K562 (cell line): ENCODE measurements around the gene AK5.

Experiments
- BDP1 ChIP-seq: IDR thresholded peaks from 3 replicates; pipeline ENCODE4 v1.6.1; 2011; ENCODE audit not compliant: insufficient read length, insufficient read depth
- CTCF ChIP-seq, 3 experiments: IDR thresholded peaks in 2 of 3; conservative IDR thresholded peaks in 1 of 3; 2 replicates each; pipeline ENCODE4 v1.5.1; 2011 to 2012; ENCODE audit warnings: low read length in 3 of 3, mild to moderate bottlenecking in 3 of 3, control low read depth in 2 of 3, improper control_type of control experiment in 1 of 3, inconsistent platforms in 1 of 3, low read depth in 1 of 3, mixed read lengths in 1 of 3, moderate library complexity in 1 of 3; ENCODE audit not compliant: insufficient read depth in 2 of 3
- SIN3B ChIP-seq: fragments of 450-650 bp; IDR thresholded peaks from 2 replicates; pipeline ENCODE4 v1.6.1; 2017; ENCODE audit warnings: low read depth, mild to moderate bottlenecking, moderate library complexity
- SMARCA4 ChIP-seq: fragments of 450-650 bp; IDR thresholded peaks from 2 replicates; pipeline ENCODE4 v1.6.1; 2016
- TAF1 ChIP-seq: IDR thresholded peaks from 2 replicates; pipeline ENCODE4 v1.6.1; 2011; ENCODE audit warnings: mild to moderate bottlenecking, low read length, moderate library complexity; ENCODE audit not compliant: insufficient read depth, control insufficient read depth, severe bottlenecking; ENCODE audit errors: extremely low read depth
- ZFX ChIP-seq: sonication (generic); formaldehyde crosslinking; IDR thresholded peaks from 2 replicates; pipeline ENCODE4 v1.8.0; 2022; ENCODE audit warnings: mild to moderate bottlenecking, missing genetic modification reagents, moderate library complexity
- ZNF224 ChIP-seq: sonication (generic); formaldehyde crosslinking; IDR thresholded peaks from 2 replicates; pipeline ENCODE4 v1.8.0; 2022; ENCODE audit warnings: mild to moderate bottlenecking, missing genetic modification reagents
- ZNF766 ChIP-seq: fragments of 200-800 bp; sonication (Bioruptor generic); conservative IDR thresholded peaks from 2 replicates; pipeline ENCODE4 v1.6.1; 2016; ENCODE audit warnings: missing genetic modification characterization, missing compliant biosample characterization
- ZNF79 ChIP-seq: fragments of 250-450 bp; sonication (Bioruptor Pico); IDR thresholded peaks from 2 replicates; pipeline ENCODE4 v1.4.0; 2020; ENCODE audit warnings: low read depth, mild to moderate bottlenecking, moderate library complexity
- TF ChIP-seq, protein P1 (sequence below), 2 experiments: fragments of 450-650 bp; formaldehyde crosslinking in 1 of 2; IDR thresholded peaks; 2 replicates each; pipeline versions ENCODE4 v1.4.0 to v1.6.1; 2014 to 2020; ENCODE audit warnings: mild to moderate bottlenecking in 2 of 2, borderline replicate concordance in 1 of 2, low read depth in 1 of 2
- TF ChIP-seq, protein P2 (sequence below), 2 experiments: fragments of 450-650 bp in 1 of 2; sonication (generic) in 1 of 2; formaldehyde crosslinking; conservative IDR thresholded peaks; 2 replicates each; pipeline versions ENCODE4 v1.4.0 to v1.8.1; 2020 to 2022; ENCODE audit warnings: mild to moderate bottlenecking in 1 of 2, missing genetic modification reagents in 1 of 2
- TF ChIP-seq, protein P3 (sequence below): fragments of 250-450 bp; sonication (Bioruptor Pico); IDR thresholded peaks from 2 replicates; pipeline ENCODE4 v1.5.0; 2020; ENCODE audit warnings: mild to moderate bottlenecking, borderline replicate concordance

DNA sequence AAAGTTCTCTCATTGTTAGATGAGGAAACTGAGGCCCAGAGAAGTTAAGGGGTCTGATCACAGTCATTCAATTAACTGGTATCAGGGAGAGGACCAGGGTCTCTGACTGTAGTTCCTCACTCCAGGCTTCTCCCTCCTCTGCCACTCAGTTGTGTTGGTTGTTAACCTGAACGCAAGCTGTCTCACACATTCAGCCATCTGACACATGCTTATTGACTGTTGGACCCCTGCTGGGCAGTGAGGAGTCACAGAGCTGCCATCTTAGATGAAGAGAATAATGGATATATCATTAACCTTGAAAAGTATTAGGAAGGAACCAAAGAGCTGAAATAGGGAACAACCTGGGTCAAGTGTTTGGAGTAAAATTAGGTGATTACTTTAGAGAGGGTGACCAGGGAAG lies 205.8 kb downstream of the AK5 start:
- TF ChIP-seq, protein P1, sequence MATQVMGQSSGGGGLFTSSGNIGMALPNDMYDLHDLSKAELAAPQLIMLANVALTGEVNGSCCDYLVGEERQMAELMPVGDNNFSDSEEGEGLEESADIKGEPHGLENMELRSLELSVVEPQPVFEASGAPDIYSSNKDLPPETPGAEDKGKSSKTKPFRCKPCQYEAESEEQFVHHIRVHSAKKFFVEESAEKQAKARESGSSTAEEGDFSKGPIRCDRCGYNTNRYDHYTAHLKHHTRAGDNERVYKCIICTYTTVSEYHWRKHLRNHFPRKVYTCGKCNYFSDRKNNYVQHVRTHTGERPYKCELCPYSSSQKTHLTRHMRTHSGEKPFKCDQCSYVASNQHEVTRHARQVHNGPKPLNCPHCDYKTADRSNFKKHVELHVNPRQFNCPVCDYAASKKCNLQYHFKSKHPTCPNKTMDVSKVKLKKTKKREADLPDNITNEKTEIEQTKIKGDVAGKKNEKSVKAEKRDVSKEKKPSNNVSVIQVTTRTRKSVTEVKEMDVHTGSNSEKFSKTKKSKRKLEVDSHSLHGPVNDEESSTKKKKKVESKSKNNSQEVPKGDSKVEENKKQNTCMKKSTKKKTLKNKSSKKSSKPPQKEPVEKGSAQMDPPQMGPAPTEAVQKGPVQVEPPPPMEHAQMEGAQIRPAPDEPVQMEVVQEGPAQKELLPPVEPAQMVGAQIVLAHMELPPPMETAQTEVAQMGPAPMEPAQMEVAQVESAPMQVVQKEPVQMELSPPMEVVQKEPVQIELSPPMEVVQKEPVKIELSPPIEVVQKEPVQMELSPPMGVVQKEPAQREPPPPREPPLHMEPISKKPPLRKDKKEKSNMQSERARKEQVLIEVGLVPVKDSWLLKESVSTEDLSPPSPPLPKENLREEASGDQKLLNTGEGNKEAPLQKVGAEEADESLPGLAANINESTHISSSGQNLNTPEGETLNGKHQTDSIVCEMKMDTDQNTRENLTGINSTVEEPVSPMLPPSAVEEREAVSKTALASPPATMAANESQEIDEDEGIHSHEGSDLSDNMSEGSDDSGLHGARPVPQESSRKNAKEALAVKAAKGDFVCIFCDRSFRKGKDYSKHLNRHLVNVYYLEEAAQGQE (IDR thresholded peaks at IDR 0.05; ENCODE audit: borderline replicate concordance): no peak
- TF ChIP-seq, protein P1 (CRISPR knock-in tag; IDR thresholded peaks at IDR 0.05; ENCODE audit: low read depth): no peak
- TF ChIP-seq TAF1: no peak
- TF ChIP-seq ZNF224 (CRISPR knock-in tag): no peak
- TF ChIP-seq SIN3B: no peak
- no peak for TF ChIP-seq BDP1
- no peak for TF ChIP-seq CTCF (IDR thresholded peaks at IDR 0.05 in 2 of 3, conservative IDR thresholded peaks at IDR 0.05 in 1 of 3; ENCODE audit: insufficient read depth in 2 of 3, low read depth in 1 of 3, low read length in 3 of 3)
- no peak for TF ChIP-seq SMARCA4
- TF ChIP-seq, protein P2, sequence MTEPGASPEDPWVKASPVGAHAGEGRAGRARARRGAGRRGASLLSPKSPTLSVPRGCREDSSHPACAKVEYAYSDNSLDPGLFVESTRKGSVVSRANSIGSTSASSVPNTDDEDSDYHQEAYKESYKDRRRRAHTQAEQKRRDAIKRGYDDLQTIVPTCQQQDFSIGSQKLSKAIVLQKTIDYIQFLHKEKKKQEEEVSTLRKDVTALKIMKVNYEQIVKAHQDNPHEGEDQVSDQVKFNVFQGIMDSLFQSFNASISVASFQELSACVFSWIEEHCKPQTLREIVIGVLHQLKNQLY (CRISPR knock-in tag; conservative IDR thresholded peaks at IDR 0.05): no peak
- no peak for TF ChIP-seq ZFX (CRISPR knock-in tag)
- TF ChIP-seq ZNF766 (CRISPR knock-in tag): no peak
- TF ChIP-seq, protein P3, sequence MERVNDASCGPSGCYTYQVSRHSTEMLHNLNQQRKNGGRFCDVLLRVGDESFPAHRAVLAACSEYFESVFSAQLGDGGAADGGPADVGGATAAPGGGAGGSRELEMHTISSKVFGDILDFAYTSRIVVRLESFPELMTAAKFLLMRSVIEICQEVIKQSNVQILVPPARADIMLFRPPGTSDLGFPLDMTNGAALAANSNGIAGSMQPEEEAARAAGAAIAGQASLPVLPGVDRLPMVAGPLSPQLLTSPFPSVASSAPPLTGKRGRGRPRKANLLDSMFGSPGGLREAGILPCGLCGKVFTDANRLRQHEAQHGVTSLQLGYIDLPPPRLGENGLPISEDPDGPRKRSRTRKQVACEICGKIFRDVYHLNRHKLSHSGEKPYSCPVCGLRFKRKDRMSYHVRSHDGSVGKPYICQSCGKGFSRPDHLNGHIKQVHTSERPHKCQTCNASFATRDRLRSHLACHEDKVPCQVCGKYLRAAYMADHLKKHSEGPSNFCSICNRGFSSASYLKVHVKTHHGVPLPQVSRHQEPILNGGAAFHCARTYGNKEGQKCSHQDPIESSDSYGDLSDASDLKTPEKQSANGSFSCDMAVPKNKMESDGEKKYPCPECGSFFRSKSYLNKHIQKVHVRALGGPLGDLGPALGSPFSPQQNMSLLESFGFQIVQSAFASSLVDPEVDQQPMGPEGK (CRISPR knock-in tag): no peak
- no peak for TF ChIP-seq ZNF79 (CRISPR knock-in tag)
